Measurements from ENCODE around the gene GDF10. TPM values are rescaled to one million over a fixed set of nuclear protein-coding genes. Genes with fewer than 3 reads are reported as not detected.

GDF10 gene
- total RNA-seq, 1 experiment from 2014 or later = not detected

DNA sequence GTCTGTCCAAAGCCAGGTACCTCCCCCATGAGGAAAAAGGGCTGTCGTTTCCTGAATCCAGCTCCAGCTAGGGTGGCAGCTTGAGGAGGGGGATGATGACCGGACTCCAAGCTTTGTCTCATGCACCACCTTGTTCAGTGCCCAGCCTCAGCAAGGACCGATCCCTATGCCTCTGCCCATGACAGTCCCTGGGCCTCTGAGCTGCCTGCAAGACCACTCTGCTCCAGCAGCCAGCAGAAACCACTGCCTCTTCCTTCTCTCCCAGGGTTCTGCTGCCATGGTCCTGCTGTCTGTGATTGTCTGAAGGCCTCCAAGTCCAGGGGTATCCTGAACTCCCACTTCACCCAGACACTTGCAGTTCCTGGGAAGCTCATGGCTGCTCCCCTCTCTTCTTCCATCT lies 21.3 kb upstream of the GDF10 start:
- peaks cover 4% of the 10 kb centered on the region for H3K9me3 Mint-ChIP-seq (ENCODE audit: unreplicated experiment)
- no TSS peak for BruUV-seq (replicated peaks)
- TF ChIP-seq, protein P1, sequence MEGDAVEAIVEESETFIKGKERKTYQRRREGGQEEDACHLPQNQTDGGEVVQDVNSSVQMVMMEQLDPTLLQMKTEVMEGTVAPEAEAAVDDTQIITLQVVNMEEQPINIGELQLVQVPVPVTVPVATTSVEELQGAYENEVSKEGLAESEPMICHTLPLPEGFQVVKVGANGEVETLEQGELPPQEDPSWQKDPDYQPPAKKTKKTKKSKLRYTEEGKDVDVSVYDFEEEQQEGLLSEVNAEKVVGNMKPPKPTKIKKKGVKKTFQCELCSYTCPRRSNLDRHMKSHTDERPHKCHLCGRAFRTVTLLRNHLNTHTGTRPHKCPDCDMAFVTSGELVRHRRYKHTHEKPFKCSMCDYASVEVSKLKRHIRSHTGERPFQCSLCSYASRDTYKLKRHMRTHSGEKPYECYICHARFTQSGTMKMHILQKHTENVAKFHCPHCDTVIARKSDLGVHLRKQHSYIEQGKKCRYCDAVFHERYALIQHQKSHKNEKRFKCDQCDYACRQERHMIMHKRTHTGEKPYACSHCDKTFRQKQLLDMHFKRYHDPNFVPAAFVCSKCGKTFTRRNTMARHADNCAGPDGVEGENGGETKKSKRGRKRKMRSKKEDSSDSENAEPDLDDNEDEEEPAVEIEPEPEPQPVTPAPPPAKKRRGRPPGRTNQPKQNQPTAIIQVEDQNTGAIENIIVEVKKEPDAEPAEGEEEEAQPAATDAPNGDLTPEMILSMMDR (IDR thresholded peaks at IDR 0.05; ENCODE audit: unreplicated experiment) = no peak
- H3K27ac Mint-ChIP-seq (ENCODE audit: low read depth, unreplicated experiment) = no peak overlapping the region
- ChIA-PET POLR2A (no interaction called here), CTCF (interaction anchor here (0.9 to 1.9 kb wide), 3 partner anchors 33 to 231 kb away, joined by 3 to 10 read pairs (median 6); no protein-coding TSS in a partner anchor)
- intact Hi-C loops (cut with micrococcal nuclease) = no loop called here
- H3K4me3 Mint-ChIP-seq (ENCODE audit: unreplicated experiment) = no peak overlapping the region
- H3K4me1 Mint-ChIP-seq (ENCODE audit: insufficient read depth, unreplicated experiment) = no peaks in the 10 kb centered on the region
- no peak for DNase-seq (ENCODE audit: unreplicated experiment)
- H3K27me3 Mint-ChIP-seq (ENCODE audit: insufficient read depth, unreplicated experiment) = peaks cover 45% of the 10 kb centered on the region
- H3K36me3 Mint-ChIP-seq (ENCODE audit: insufficient read depth, unreplicated experiment) = no peaks in the 10 kb centered on the region

GRCh38 chr10:47279276-47279675 lies 20.7 kb upstream of the GDF10 start:
- TF ChIP-seq, protein P1 (IDR thresholded peaks at IDR 0.05; ENCODE audit: unreplicated experiment) = no peak
- no peak for DNase-seq (ENCODE audit: unreplicated experiment)
- no peaks in the 10 kb centered on the region for H3K4me1 Mint-ChIP-seq (ENCODE audit: insufficient read depth, unreplicated experiment)
- POLR2A ChIA-PET = no interaction called here
- H3K36me3 Mint-ChIP-seq (ENCODE audit: insufficient read depth, unreplicated experiment) = no peaks in the 10 kb centered on the region
- no TSS peak for BruUV-seq (replicated peaks)
- H3K4me3 Mint-ChIP-seq (ENCODE audit: unreplicated experiment) = no peak overlapping the region
- peaks cover 45% of the 10 kb centered on the region for H3K27me3 Mint-ChIP-seq (ENCODE audit: insufficient read depth, unreplicated experiment)
- intact Hi-C loops (cut with micrococcal nuclease) = no loop called here
- CTCF ChIA-PET = interaction anchor here (0.7 to 1.9 kb wide), 3 partner anchors 26 to 231 kb away, joined by 3 to 10 read pairs (median 3); no protein-coding TSS in a partner anchor
- no peaks in the 10 kb centered on the region for H3K9me3 Mint-ChIP-seq (ENCODE audit: unreplicated experiment)
- no peak overlapping the region for H3K27ac Mint-ChIP-seq (ENCODE audit: low read depth, unreplicated experiment)

DNA sequence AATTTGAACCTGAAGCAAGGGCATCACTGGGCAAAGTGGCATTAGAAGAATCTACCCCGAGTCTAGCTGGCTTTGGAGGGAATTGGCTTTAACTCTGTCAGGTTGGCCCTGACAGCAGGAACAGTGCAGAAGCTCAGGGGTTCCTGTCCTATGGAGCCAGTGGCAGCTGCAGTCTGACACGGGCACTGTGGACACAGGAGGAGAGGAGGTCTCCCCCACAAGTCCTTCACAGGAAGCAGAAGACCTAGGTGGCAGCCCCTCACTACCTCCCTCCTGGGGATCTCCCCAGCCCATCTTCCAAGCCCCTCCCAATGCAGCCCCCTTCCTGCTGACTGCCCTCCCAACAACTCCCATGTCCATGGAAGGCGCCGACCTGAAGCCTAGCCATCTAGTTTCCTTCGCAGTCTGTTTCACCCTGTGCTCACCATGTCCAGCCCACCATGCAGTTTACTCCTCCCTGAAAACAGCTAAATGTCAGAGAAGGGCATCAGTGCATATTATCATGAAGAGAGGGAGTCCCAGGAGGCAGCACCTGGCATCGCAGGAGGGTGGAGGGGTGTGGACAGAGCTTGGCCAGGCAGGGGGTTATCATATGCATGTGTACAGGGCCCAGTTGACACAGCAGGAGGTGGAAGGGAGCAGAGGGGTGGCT lies 17.9 kb upstream of the GDF10 start:
- no peaks in the 10 kb centered on the region for H3K4me1 Mint-ChIP-seq (ENCODE audit: insufficient read depth, unreplicated experiment)
- peaks cover 30% of the 10 kb centered on the region for H3K27me3 Mint-ChIP-seq (ENCODE audit: insufficient read depth, unreplicated experiment)
- CTCF ChIA-PET = interaction anchor here (0.9 kb wide), 1 partner anchor 30 kb away, joined by 3 read pairs; no protein-coding TSS in a partner anchor
- DNase-seq (ENCODE audit: unreplicated experiment) = no peak
- no peak overlapping the region for H3K4me3 Mint-ChIP-seq (ENCODE audit: unreplicated experiment)
- no peak overlapping the region for H3K27ac Mint-ChIP-seq (ENCODE audit: low read depth, unreplicated experiment)
- intact Hi-C loops (cut with micrococcal nuclease) = no loop called here
- no peaks in the 10 kb centered on the region for H3K9me3 Mint-ChIP-seq (ENCODE audit: unreplicated experiment)
- TF ChIP-seq, protein P1 (IDR thresholded peaks at IDR 0.05; ENCODE audit: unreplicated experiment) = no peak
- POLR2A ChIA-PET = no interaction called here
- no TSS peak for BruUV-seq (replicated peaks)
- no peaks in the 10 kb centered on the region for H3K36me3 Mint-ChIP-seq (ENCODE audit: insufficient read depth, unreplicated experiment)

GRCh38 chr10:47282657-47283018 lies 17.4 kb upstream of the GDF10 start:
- ChIA-PET CTCF (interaction anchor here (0.9 kb wide), 1 partner anchor 29 kb away, joined by 3 read pairs; no protein-coding TSS in a partner anchor), POLR2A (no interaction called here)
- H3K27ac Mint-ChIP-seq (ENCODE audit: low read depth, unreplicated experiment) = no peak overlapping the region
- peaks cover 28% of the 10 kb centered on the region for H3K27me3 Mint-ChIP-seq (ENCODE audit: insufficient read depth, unreplicated experiment)
- H3K4me1 Mint-ChIP-seq (ENCODE audit: insufficient read depth, unreplicated experiment) = no peaks in the 10 kb centered on the region
- no peak for DNase-seq (ENCODE audit: unreplicated experiment)
- H3K9me3 Mint-ChIP-seq (ENCODE audit: unreplicated experiment) = no peaks in the 10 kb centered on the region
- no TSS peak for BruUV-seq (replicated peaks)
- H3K36me3 Mint-ChIP-seq (ENCODE audit: insufficient read depth, unreplicated experiment) = no peaks in the 10 kb centered on the region
- intact Hi-C loops (cut with micrococcal nuclease) = no loop called here
- H3K4me3 Mint-ChIP-seq (ENCODE audit: unreplicated experiment) = no peak overlapping the region
- TF ChIP-seq, protein P1 (IDR thresholded peaks at IDR 0.05; ENCODE audit: unreplicated experiment) = no peak

Data from MCF 10A (cell line).